ENCODE measurements around the gene USP34. TPM values are rescaled to one million over a fixed set of nuclear protein-coding genes. Genes with fewer than 3 reads are reported as not detected.

USP34 gene
- total and polyA plus RNA-seq, 2 of the 8 experiments (the other 6 are each of a cell fraction or from before 2014, with no cell fraction given) = 56.7 to 91.7 TPM

GRCh38 chr2:61266632-61267505, 204.0 kb downstream of the USP34 start:
- Histone ChIP-seq H4K20me1 (replicated peaks in 1 of 2; ENCODE audit: control insufficient read depth in 1 of 2, insufficient read depth in 2 of 2, low read length in 2 of 2) (no peaks in the 10 kb centered on the region), H3K9me3 (ENCODE audit: insufficient read depth in 2 of 2, low read depth in 1 of 2, low read length in 1 of 2) (no peaks in the 10 kb centered on the region), H3K4me3 (ENCODE audit: extremely low read depth in 1 of 4, insufficient read depth in 2 of 4, low read depth in 3 of 4, low read length in 4 of 4) (no peak overlapping the region), H2AK5ac (ENCODE audit: low read depth, low read length) (no peak overlapping the region), H3K27me3 (replicated peaks in 1 of 4; ENCODE audit: control insufficient read depth in 3 of 4, extremely low read depth in 1 of 4, insufficient read depth in 3 of 4, low read length in 3 of 4) (no peaks in the 10 kb centered on the region), H3K4me1 (replicated peaks in 1 of 4; ENCODE audit: control insufficient read depth in 3 of 4, insufficient read depth in 4 of 4, low read length in 3 of 4) (no peaks in the 10 kb centered on the region), H2AFZ (ENCODE audit: low read length) (no peak overlapping the region), H3K79me1 (ENCODE audit: low read depth, low read length) (no peaks in the 10 kb centered on the region), H3K4me2 (ENCODE audit: insufficient read depth in 1 of 2, low read depth in 2 of 2, low read length in 2 of 2) (no peak overlapping the region), H3K4ac (replicated peaks; ENCODE audit: insufficient read length, low read depth, low read length) (no peak overlapping the region), H3K9ac (replicated peaks in 1 of 4; ENCODE audit: extremely low read depth in 1 of 4, low read depth in 3 of 4, low read length in 3 of 4) (no peak overlapping the region), H3K56ac (replicated peaks; ENCODE audit: insufficient read length, low read depth, low read length) (no peak overlapping the region), H3K14ac (ENCODE audit: insufficient read length) (no peak overlapping the region), H3K27ac (ENCODE audit: low read depth, low read length) (no peak overlapping the region), H3K23ac (ENCODE audit: insufficient read length) (no peak overlapping the region), H2BK120ac (replicated peaks; ENCODE audit: low read depth, low read length) (no peak overlapping the region), H3K18ac (ENCODE audit: extremely low read depth, low read length) (no peak overlapping the region), H2BK20ac (ENCODE audit: low read length) (no peak overlapping the region), H3K23me2 (ENCODE audit: low read depth, low read length) (no peaks in the 10 kb centered on the region; the same call in 1 of the 2 replicates), H4K8ac (ENCODE audit: extremely low read depth, insufficient read depth, low read length) (no peak overlapping the region), H4K5ac (ENCODE audit: insufficient read length, low read depth, low read length) (no peak overlapping the region), H3K36me3 (ENCODE audit: control insufficient read depth in 2 of 4, insufficient read depth in 4 of 4, low read length in 3 of 4) (peaks cover 4 to 21% (median 7%) of the 10 kb centered on the region in 4 experiments; a peak in 5 of 8 replicates), H4K91ac (replicated peaks; ENCODE audit: insufficient read length, low read length) (no peak overlapping the region), H3K79me2 (ENCODE audit: control insufficient read depth in 1 of 2, insufficient read depth in 2 of 2, low read length in 2 of 2) (no peaks in the 10 kb centered on the region), H2BK12ac (ENCODE audit: low read depth, low read length) (no peak overlapping the region), H2BK5ac (ENCODE audit: low read depth, low read length) (no peak overlapping the region), H2BK15ac (ENCODE audit: low read length) (no peak overlapping the region)
- WGBS, 2 experiments (ENCODE audit: extremely low coverage in 1 of 2, insufficient coverage in 1 of 2, insufficient read length in 1 of 2, insufficient replicate concordance in 2 of 2, low coverage in 1 of 2, low lambda C conversion rate in 2 of 2, missing lambda C conversion rate in 1 of 2) = 90 to 100% methylated on average over 1 to 7 of the region's 7 CpGs
- FAIRE-seq = no peak
- POLR2A ChIA-PET (ENCODE audit: partially characterized antibody) = interaction anchor here (0.6 kb wide), 1 partner anchor 204 kb away, joined by 3 read pairs; no protein-coding TSS in a partner anchor
- CTCF ChIA-PET (ENCODE audit: partially characterized antibody) = no interaction called here
- no peak for DNase-seq (ENCODE audit: low read depth in 1 of 2, low spot score in 2 of 2)
- TF ChIP-seq CREB1 (IDR thresholded peaks at IDR 0.05) (no peak), CHD2 (IDR thresholded peaks at IDR 0.05; ENCODE audit: low read length) (no peak), CBX8 (IDR thresholded peaks at IDR 0.05; ENCODE audit: borderline replicate concordance, low read depth, low read length) (no peak), HDAC2 (IDR thresholded peaks at IDR 0.05; ENCODE audit: borderline replicate concordance in 1 of 2, low read depth in 2 of 2, low read length in 2 of 2) (no peak), POU5F1 (IDR thresholded peaks at IDR 0.05; ENCODE audit: low read depth, low read length) (no peak), EGR1 (IDR thresholded peaks at IDR 0.05; ENCODE audit: borderline replicate concordance, low read depth, low read length) (no peak), EP300 (IDR thresholded peaks at IDR 0.05; ENCODE audit: borderline replicate concordance in 1 of 2, low read depth in 2 of 2, low read length in 2 of 2) (no peak), USF2 (IDR thresholded peaks at IDR 0.05; ENCODE audit: low read length) (no peak), E2F6 (IDR thresholded peaks at IDR 0.05) (no peak), FOSL1 (IDR thresholded peaks at IDR 0.05; ENCODE audit: insufficient read depth, low read depth, low read length) (no peak), POLR2A (IDR thresholded peaks at IDR 0.05; ENCODE audit: control extremely low read depth in 1 of 2, low read depth in 2 of 2, low read length in 2 of 2) (no peak)

All from H1 (cell line).